HG02678 (cell line): ENCODE results near the gene CARNS1.
A peak's percentile ranks its signal among the peaks of the same experiment; 100 is the strongest.
"Not testable (repeated sequence)": the region's sequence is repeated elsewhere in the genome, so short reads cannot be mapped to it uniquely, and the experiment has no call there.

Experiments used
- ATAC-seq: cut with Tn5 transposase; IDR thresholded peaks from one replicate; pipeline ENCODE4 v1.9.1; 2021; ENCODE audit warnings: mild to moderate bottlenecking, moderate library complexity; ENCODE audit not compliant: unreplicated experiment

Gene CARNS1

GRCh38 chr11:67464411-67465188 is 49.1 kb downstream of the CARNS1 start:
- ATAC-seq: peak; percentile 55

DNA sequence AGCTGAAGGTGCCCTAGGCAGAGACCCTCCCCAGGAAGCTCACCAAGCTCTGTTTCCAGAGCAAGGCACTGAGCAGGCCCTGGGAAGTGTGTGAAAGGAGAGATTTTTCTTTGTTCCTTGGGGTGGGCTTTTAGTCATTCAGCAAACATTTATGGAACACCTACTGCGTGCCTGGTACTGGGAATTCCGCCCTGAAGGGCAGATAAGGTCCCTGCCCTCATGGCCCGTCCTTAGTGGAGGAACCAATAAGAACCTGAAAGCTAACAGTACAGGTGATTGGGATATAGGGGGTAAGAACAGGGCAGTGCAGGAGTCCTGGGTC is 49.7 kb downstream of the CARNS1 start:
- no peak for ATAC-seq

DNA sequence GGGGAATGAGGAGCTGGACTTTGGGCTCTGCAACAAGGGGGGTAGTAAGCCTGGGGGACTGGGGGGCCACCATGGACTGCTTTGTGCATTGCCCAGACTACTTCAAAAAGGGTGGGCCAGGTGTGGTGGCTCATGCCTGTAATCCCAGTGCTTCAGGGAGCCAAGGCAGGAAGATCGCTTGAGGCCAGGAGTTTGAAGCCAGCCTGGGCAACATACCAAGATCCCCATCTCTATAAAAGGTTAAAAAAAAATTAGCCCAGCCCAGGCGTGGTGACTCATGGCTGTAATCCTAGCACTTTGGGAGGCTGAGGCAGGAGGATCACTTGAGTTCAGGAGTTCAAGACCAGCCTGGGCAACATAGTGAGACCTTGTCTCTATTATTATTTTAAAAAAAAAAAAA is 50.1 kb downstream of the CARNS1 start:
- not testable (repeated sequence) for ATAC-seq

DNA sequence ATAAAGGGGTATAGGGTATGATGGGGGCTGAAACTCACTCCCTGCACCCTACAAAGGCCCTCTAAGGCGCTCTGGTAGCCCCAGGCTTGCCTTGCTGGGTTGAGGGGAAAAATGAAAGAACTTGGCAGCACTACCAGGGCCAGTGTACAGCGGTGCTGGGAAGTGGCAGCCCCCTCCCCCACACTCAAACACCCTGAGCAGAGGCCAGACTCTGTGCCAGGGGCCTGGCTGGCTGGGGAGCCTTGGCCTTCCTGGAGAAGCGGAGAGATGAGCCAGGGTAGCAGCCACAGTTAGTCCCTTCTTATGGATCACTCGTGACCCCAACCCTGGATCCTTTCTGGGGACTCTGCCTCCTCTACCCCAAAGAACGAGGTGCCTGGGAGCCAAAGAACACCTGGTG is 50.9 kb downstream of the CARNS1 start:
- no peak for ATAC-seq

DNA sequence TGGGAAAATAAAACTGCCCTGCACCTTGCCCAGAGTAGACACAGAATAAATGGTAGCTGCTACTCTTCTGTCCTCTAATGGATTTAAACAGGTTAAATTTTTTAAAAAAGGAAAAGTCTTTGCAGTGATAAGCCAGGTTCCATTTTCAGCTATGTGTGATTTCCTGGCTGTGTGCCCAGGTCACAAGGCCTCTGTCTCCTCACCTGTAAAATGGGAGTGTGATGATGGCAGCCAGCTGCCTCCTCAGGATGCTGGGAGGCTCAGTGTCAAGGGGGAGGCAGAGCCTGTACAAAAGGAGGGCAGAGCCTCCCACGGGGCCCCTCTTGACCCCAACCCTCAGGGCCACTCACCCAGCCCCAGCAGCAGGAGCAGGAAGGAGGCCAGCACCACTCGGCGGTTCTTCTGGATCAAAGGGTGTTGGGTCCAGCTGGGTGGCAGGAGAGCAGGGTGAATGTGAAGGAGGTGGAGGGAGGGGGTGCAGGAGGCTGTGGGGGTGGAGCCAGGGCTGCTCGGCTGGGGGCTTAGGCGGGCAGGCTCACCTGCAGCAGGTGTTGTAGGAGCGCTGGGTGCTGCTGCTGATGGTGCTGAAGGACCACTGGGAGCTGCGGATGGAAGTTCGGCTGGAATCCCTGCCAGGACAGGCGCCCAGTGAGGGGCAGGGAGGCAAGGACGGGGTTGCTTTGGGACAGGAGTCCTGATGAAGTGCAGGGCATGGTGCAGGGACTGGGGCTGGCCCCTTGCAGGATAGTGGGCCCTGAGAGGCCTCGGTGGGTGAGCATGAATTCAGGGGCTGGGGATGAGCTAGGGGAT is 51.7 kb downstream of the CARNS1 start:
- ATAC-seq: no peak

GRCh38 chr11:67468056-67468455 is 52.6 kb downstream of the CARNS1 start:
- ATAC-seq: no peak

DNA sequence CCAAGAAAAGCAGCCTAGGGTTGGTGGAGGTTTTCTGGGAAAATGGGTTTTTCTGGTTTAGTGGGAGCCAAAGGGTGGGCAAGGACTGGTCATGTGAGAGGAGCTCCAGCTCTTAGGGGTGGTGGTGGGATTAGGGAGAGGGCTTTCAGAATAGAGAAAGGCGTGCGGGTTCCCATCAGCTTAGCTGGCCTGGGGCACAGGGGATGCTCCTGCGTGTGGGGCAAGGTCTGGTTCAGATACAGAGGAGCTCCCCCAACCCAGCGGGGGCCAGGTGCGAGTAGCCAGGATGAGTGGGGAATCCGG is 52.9 kb downstream of the CARNS1 start:
- peak; percentile 1 for ATAC-seq

DNA sequence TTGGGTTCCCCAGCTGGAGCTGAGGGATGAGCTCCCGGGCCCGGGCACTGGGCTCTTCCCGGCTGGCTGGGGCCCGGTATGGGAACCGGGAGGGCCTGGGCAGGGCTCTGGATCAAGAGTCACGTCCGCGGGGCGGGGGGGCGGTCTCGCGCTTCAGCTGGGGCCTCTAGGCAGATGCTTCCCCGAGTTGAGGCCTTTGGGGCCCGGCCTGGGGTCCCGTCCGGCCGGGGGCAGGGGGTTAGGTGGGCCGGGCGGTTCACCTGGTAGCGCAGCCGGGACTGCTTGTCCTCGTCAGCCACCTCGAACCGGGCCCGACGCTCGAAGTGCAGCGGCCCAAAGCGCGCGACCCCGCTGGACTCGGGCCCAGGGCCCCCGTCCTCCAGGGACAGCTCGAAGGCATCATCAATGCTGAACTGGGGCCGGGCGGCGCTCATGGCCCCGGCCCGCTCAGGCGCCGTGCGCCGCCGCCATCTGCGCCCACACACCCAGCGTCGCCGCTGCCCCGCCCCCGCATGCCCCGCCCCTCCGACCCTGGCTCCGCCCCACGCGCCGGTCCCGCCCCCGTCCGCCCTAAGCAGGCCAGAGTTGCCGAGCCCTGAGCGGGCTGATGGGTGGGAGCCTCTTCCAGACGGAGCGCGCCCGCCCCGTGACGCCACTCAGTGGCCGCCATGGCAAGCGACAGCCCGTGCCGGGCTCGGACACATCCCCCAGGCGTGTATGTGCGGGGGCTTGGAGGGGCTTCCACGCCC is 53.5 kb downstream of the CARNS1 start, which contains the start of gene TMEM134:
TSS of gene TMEM134 (minus strand) at position 493 of the 749 bp plus-strand sequence. CDS start at position 434, 59 bp downstream.
- ATAC-seq: peak; percentile 74

GRCh38 chr11:67469508-67469811 is 54.0 kb downstream of the CARNS1 start:
- ATAC-seq: no peak

DNA sequence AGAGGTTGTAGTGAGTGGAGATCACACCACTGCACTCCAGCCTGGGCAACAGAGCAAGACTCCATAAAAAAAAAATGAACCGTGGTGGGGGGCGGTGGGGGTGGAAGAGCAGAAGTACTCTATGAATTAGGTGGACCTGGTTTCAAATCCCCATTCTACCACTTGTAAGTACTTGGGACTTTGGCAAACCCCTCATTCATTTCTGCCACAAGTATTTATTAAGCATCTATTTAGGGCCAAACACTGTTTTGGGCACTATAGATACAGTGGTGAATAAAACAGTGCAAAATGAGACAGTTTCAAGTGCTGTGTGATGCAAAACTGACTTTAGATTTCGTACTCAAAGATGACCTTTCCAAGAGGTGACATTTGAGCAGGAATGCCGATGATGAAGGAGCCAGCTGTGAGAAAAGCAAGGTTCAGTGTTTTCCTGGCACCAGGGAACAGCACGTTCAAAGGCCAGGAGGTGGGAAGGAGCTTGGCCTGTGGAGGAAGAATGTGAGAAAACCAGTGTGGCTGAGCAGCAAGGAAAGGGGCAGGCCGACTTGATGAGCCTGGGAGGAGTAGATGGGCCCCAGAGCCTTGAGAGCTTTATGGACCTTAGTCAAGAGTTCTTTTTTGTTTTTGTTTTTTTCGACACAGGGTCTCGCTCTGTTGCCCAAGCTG is 55.0 kb downstream of the CARNS1 start:
- no peak for ATAC-seq

- no peak for ATAC-seq
These were observed 57.4 kb downstream of the CARNS1 start for GRCh38 chr11:67472882-67473281.
